NCI-H2081 treated with DMSO at 0.1 percent for 48 hours (cell line): Measurements from ENCODE around the gene PPM1L.

Source experiments
- DNase-seq: peaks from one replicate; lab custom pipeline; 2025; lab: John Stamatoyannopoulos, UW

Gene PPM1L

GRCh38 chr3:160808838-160809237, 52.8 kb downstream of the PPM1L start:
- DNase-seq: no peak

- no peak for DNase-seq
Measured at GRCh38 chr3:160809453-160809852, 53.4 kb downstream of the PPM1L start.

- no peak for DNase-seq
Measured at GRCh38 chr3:160810362-160811236, 54.6 kb downstream of the PPM1L start.

- DNase-seq: no peak
Measured at GRCh38 chr3:160811237-160811548, 55.2 kb downstream of the PPM1L start.

- no peak for DNase-seq
Measured at GRCh38 chr3:160812304-160812703, 56.3 kb downstream of the PPM1L start.

GRCh38 chr3:160815280-160815679, 59.2 kb downstream of the PPM1L start:
- no peak for DNase-seq

GRCh38 chr3:160820022-160820421, 64.0 kb downstream of the PPM1L start:
- DNase-seq: no peak

- no peak for DNase-seq
Measured at GRCh38 chr3:160820430-160820829, 64.4 kb downstream of the PPM1L start.

- DNase-seq: no peak
Measured at GRCh38 chr3:160822936-160823335, 66.9 kb downstream of the PPM1L start.

GRCh38 chr3:160825311-160825800, 69.3 kb downstream of the PPM1L start:
- no peak for DNase-seq

GRCh38 chr3:160826408-160826807, 70.4 kb downstream of the PPM1L start:
- no peak for DNase-seq

GRCh38 chr3:160826991-160827390, 71.0 kb downstream of the PPM1L start:
- no peak for DNase-seq

GRCh38 chr3:160827516-160827915, 71.5 kb downstream of the PPM1L start:
- no peak for DNase-seq

- DNase-seq: no peak
Measured at GRCh38 chr3:160828880-160829279, 72.8 kb downstream of the PPM1L start.

GRCh38 chr3:160829486-160830009, 73.5 kb downstream of the PPM1L start:
- no peak for DNase-seq

- DNase-seq: no peak
Measured at GRCh38 chr3:160830796-160831195, 74.8 kb downstream of the PPM1L start.

- no peak for DNase-seq
Measured at GRCh38 chr3:160831401-160831800, 75.4 kb downstream of the PPM1L start.

- no peak for DNase-seq
Measured at GRCh38 chr3:160837394-160837980, 81.5 kb downstream of the PPM1L start.

GRCh38 chr3:160840590-160840989, 84.6 kb downstream of the PPM1L start:
- DNase-seq: no peak

GRCh38 chr3:160841455-160841854, 85.4 kb downstream of the PPM1L start:
- no peak for DNase-seq

- no peak for DNase-seq
Measured at GRCh38 chr3:160842021-160843005, 86.3 kb downstream of the PPM1L start.

GRCh38 chr3:160851629-160852210, 95.7 kb downstream of the PPM1L start:
- DNase-seq: no peak
